OCI-LY7 (cell line): ENCODE measurements around the gene NCAPG. TPM values are rescaled to one million over a fixed set of nuclear protein-coding genes. Genes with fewer than 3 reads are reported as not detected.

ENCODE experiments used
- BruUV-seq: library from RNA; stranded (reverse); fragments of 400-500 nt; replicated peaks from 2 replicates; lab custom pipeline; 2021; lab: Mats Ljungman, UMichigan
- CTCF ChIA-PET: fragments of 300-600 bp; sonication (Branson Sonifier 250); formaldehyde crosslinking; loops from one replicate; lab custom pipeline; 2022; ENCODE audit warnings: antibody characterized with exemption; ENCODE audit not compliant: unreplicated experiment; lab: Charles Lee
- POLR2A ChIA-PET: fragments of 300-600 bp; sonication (Branson Sonifier 250); formaldehyde crosslinking; loops from one replicate; lab custom pipeline; 2022; ENCODE audit warnings: antibody characterized with exemption; lab: Charles Lee
- DNase-seq: peaks from one replicate; pipeline ENCODE4 v3.0.0-alpha.2; 2015; ENCODE audit warnings: low spot score
- H2AFZ ChIP-seq: fragments of 200-600 bp; sonication (generic), shearing (Covaris generic); 2 replicates; pipeline ENCODE4 v1.6.1; 2014; ENCODE audit warnings: mild to moderate bottlenecking, antibody characterized with exemption, low read length, moderate library complexity
- H3K27ac ChIP-seq: fragments of 200-600 bp; sonication (generic); 2 replicates; pipeline ENCODE4 v1.5.1; 2014; ENCODE audit warnings: mixed run types, low read depth, mild to moderate bottlenecking, moderate library complexity, low read length, inconsistent platforms; ENCODE audit not compliant: poor library complexity, severe bottlenecking
- H3K36me3 ChIP-seq: fragments of 200-600 bp; sonication (generic); 2 replicates; pipeline ENCODE4 v1.6.1; 2014; ENCODE audit warnings: mild to moderate bottlenecking, antibody characterized with exemption, low read length, moderate library complexity, mixed read lengths; ENCODE audit not compliant: insufficient read depth
- H3K4me1 ChIP-seq: fragments of 200-600 bp; sonication (generic); 2 replicates; pipeline ENCODE4 v1.5.1; 2014; ENCODE audit warnings: mild to moderate bottlenecking, low read length; ENCODE audit not compliant: insufficient read depth, poor library complexity, severe bottlenecking
- H3K4me2 ChIP-seq: fragments of 200-600 bp; sonication (generic); 2 replicates; pipeline ENCODE4 v1.6.1; 2014; ENCODE audit warnings: mild to moderate bottlenecking, low read length
- H3K4me3 ChIP-seq: fragments of 200-600 bp; sonication (generic); 2 replicates; pipeline ENCODE4 v1.5.1; 2014; ENCODE audit warnings: mild to moderate bottlenecking, low read depth, low read length; ENCODE audit not compliant: poor library complexity, severe bottlenecking
- H3K79me2 ChIP-seq: fragments of 200-600 bp; sonication (generic); 2 replicates; pipeline ENCODE4 v1.6.1; 2016; ENCODE audit warnings: low read depth, mild to moderate bottlenecking, low read length, moderate library complexity, mixed read lengths; ENCODE audit not compliant: insufficient read depth
- H3K9me2 ChIP-seq: fragments of 200-600 bp; sonication (generic); 2 replicates; pipeline ENCODE4 v1.6.1; 2016; ENCODE audit warnings: mild to moderate bottlenecking, low read length, mixed read lengths; ENCODE audit not compliant: insufficient read depth
- H3K9me3 ChIP-seq: fragments of 200-600 bp; sonication (generic); 2 replicates; pipeline ENCODE4 v1.6.1; 2014; ENCODE audit warnings: mild to moderate bottlenecking, mixed run types, low read length, mixed read lengths
- H4K20me1 ChIP-seq: fragments of 200-600 bp; sonication (generic); 2 replicates; pipeline ENCODE4 v1.6.1; 2014; ENCODE audit warnings: mild to moderate bottlenecking, antibody characterized with exemption, low read length, moderate library complexity, mixed read lengths; ENCODE audit not compliant: insufficient read depth
- CTCF ChIP-seq: fragments of 200-600 bp; sonication (generic); conservative IDR thresholded peaks from 2 replicates; pipeline ENCODE4 v1.5.1; 2014; ENCODE audit warnings: mild to moderate bottlenecking, antibody characterized with exemption, low read length, moderate library complexity, mixed read lengths
- EZH2phosphoT487 ChIP-seq: fragments of 200-600 bp; sonication (generic); IDR thresholded peaks from 2 replicates; pipeline ENCODE4 v1.6.1; 2018; ENCODE audit warnings: low read depth, borderline replicate concordance, mild to moderate bottlenecking, mixed run types, antibody characterized with exemption, low read length, moderate library complexity, mixed read lengths
- intact Hi-C: fragments of 100-400 bp; cut with micrococcal nuclease; formaldehyde crosslinking; loops from one replicate; pipeline ENCODE4 v1.10.0; 2022; ENCODE audit not compliant: unreplicated experiment
- total RNA-seq, 2 experiments: library from RNA; depleted of rRNA in 1 of 2; stranded (reverse); fragments of >200 nt in 1 of 2; shearing (Covaris generic) in 1 of 2; gene quantifications; 2 replicates each; pipeline ENCODE4 v1.2.3, GENCODE V29; 2014 to 2022

The NCAPG gene
- total RNA-seq, 2 experiments from 2014 or later, result 57.5 to 95.4 TPM

GRCh38 chr4:17781300-17782287, 29.2 kb upstream of the NCAPG start, which contains the start of gene FAM184B:
Gene FAM184B, minus strand, starts transcription at chr4:17781621. Its CDS starts 322 bp downstream, at chr4:17781299.
- no peaks in the 10 kb centered on the region for H3K9me2 ChIP-seq
- H2AFZ ChIP-seq, result no peak within 1 kb of the TSS
- BruUV-seq, result no TSS peak
- no peak within 1 kb of the TSS for H3K4me3 ChIP-seq
- no peak within 1 kb of the TSS for H3K27ac ChIP-seq
- intact Hi-C loops, result no loop called here
- H3K4me2 ChIP-seq, result no peak within 1 kb of the TSS
- TF ChIP-seq CTCF, result no peak
- no peak for TF ChIP-seq EZH2phosphoT487
- ChIA-PET POLR2A (no interaction called here), CTCF (no interaction called here)
- no peaks in the 10 kb centered on the region for H3K9me3 ChIP-seq
- no peaks in the 10 kb centered on the region for H4K20me1 ChIP-seq
- H3K79me2 ChIP-seq, result no peaks in the 10 kb centered on the region
- no peaks in the 10 kb centered on the region for H3K36me3 ChIP-seq
- no peak for DNase-seq
- peaks cover 4% of the 10 kb centered on the region for H3K4me1 ChIP-seq

GRCh38 chr4:17785858-17786257, 24.9 kb upstream of the NCAPG start:
- POLR2A ChIA-PET, result interaction anchor here (1.2 kb wide), 1 partner anchor 19 kb away, joined by 3 read pairs; no protein-coding TSS in a partner anchor
- DNase-seq, result no peak
- no peak overlapping the region for H3K4me2 ChIP-seq
- no peak overlapping the region for H2AFZ ChIP-seq
- intact Hi-C loops, result loop anchor here (5.0 kb wide), 1 partner anchor 244 kb away; no protein-coding TSS in a partner anchor
- H3K79me2 ChIP-seq, result no peaks in the 10 kb centered on the region; the same call in 1 of the 2 replicates
- BruUV-seq, result no TSS peak
- H3K4me1 ChIP-seq, result peaks cover 13% of the 10 kb centered on the region
- CTCF ChIA-PET, result no interaction called here
- no peak overlapping the region for H3K27ac ChIP-seq
- H3K36me3 ChIP-seq, result peaks cover 6% of the 10 kb centered on the region
- TF ChIP-seq CTCF (peak; percentile 39; the same call in 1 of the 2 replicates), EZH2phosphoT487 (no peak)
- H4K20me1 ChIP-seq, result no peaks in the 10 kb centered on the region
- no peaks in the 10 kb centered on the region for H3K9me2 ChIP-seq
- H3K4me3 ChIP-seq, result no peak overlapping the region
- no peaks in the 10 kb centered on the region for H3K9me3 ChIP-seq
